DMS114 treated with DMSO at 0.1 percent for 48 hours (cell line): ENCODE measurements around the gene JPH2.

Source experiments
- DNase-seq: peaks from one replicate; lab custom pipeline; 2025; ENCODE audit not compliant: unreplicated experiment; lab: John Stamatoyannopoulos, UW

The JPH2 gene

DNA sequence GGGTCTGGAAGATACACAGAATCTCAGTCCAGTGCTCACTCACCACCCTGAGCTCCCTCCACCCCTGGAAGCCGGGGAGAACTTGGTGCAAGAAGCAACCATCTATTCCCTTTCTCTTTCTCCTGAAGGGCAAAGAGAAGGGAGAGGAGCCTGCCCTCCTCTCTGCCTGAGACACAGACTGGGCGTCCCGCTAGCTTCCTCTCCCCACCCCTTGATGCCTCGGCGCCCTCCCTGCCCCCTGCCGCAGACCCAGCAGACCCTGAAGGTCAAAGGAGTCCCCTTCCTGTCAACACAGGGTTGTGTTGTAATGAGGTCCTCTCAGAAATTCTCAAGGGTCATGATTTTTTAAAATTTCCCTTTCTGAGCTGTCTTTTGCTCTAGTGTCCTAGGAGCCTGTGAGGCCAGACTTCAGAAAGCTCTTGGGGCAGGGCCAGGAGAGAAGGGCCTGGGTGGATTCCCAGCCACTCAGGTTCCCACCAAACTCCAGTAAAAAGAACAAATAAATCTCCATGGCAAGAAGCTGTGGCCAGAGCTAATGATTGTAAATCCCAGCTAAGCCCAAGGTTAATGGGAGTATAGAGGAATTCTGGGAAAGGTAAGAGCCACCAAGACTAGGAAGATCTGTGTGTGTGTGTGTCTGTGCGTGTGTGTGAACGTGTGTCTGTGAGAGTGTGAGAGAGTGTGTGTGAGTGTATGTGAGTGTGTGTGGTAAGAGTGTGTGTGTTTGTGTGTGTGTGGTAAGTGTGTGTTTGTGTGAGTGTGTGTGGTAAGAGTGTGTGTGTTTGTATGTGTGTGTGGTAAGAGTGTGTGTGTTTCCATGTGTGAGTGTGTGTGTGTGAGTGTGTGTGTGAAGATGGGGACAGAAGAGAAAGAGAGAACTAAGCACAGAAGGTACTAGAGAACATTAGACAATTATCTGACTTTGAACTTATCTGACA, 1.1 kb upstream of the JPH2 start:
- no peak for DNase-seq

DNA sequence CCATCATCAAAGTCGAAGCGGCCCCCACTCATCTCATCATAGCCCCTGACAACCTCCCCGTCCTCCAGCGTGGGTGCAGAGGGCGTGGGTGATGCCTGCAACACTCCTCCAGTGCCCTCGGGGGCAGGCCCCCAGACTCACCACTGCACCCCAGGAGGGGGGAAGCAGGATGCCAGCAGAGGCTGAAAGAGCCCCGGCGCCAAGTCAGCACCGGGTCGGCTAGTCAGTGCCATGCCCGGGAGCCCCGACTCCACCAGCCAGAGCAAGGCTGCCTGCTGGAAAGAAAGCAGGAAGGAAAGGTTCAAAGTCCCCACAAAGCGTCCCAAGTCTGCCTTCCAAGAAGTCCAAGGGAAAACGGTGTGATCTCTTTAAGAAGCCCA, 324 bp downstream of the JPH2 start:
- no peak for DNase-seq

DNA sequence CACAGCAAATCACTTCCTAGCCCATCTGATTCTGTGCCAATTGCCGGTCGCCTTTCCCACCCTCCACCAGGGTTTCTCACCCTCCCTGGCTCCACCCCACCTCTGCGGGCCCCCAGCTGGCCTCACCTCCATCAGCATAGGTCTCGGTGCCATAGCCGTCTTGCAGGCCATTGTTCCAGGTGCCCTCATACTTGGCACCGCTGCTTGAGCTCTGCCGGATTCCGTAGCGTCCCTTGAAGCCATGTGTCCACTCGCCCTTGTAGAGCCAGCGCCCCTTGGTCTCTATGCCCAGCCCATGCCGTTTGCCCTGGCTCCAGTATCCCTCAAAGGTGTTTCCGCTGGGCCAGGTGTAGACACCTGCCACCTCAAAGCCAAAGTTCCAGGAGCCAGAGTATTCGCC, 787 bp downstream of the JPH2 start:
- no peak for DNase-seq

DNA sequence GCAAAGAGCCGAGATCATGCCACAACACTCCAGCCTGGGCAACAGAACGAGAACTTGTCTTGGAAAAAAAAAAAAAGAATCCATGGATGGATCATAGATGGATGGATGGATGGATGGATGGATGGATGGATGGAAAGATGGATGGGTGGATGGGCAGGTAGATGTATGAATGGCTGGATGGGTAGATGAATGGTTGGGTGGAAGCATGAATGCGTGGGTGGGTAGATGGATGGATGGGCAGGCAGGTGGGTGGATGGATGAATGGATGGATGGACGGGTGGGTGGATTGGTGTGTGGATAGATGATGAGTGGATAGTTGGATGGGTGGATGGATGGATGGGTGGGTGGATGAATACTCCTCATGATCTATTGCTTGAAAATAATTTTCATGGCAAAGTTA, 1.4 kb downstream of the JPH2 start:
- DNase-seq, result no peak

DNA sequence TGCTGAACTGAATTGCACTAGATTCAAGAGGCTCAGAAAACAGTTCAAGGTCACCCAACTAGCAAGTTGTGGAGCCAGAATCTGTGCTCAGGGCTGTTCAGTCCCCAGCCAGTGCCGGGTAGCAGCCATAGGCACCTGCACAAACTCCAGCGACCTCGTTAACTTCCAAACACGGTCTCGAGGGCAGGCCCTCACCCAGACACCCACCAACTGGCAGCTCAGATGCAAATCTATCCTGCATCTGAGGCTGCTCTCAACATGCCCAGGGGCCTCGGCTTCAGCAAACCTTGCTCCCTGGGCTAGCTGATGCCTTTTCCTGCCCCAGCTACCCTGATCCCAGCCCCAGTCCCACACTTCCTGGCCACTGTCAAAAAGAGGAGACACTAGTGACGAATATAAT, 3.7 kb downstream of the JPH2 start:
- DNase-seq, result no peak

DNA sequence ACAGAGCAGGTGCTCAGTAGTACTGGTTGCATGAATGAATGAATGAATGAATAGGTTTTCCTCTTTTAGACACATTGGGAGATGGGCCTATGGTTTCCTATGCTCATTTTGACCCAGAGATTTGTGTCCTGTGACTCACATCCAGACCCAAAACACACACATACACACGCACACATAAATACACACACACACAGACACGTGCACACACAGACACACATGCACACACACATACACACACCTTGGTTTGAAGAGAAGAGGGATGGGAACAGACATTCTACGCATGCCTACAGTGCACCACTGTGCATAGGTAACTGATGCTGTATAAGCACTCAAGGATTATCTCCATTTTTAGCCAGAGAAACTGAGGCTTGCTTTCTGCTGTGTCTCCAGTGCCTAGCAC, 4.1 kb downstream of the JPH2 start:
- no peak for DNase-seq

DNA sequence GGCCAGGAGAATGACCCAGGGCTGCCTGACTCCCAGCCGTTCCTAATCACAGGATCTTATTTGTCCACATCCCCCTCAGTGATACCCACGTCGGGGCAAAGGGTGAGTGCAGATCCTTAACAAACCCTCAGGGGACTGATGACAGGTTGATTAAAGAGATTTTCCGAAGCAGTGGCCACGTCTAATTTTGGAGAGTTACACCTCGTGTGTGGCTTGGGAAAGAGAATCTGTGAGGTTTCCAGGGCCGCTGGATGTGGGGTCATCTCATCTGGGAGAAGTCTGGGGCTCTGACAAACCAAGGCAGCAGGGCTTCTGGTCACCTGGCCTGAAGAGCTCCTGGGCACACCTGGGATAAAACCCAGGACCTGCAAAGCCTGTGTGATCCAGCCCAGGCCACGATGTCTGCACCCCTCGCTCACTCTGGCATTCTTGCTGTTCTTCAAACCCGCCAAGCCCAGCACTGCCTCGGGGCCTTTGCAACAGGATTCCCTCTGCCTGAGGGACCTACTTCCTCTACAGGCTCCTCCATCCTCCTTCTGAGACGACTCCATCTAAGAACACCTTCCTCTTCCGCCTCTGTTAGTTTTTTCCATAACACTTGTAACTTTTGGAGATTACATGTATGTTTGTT, 4.7 kb downstream of the JPH2 start:
- DNase-seq, result no peak

DNA sequence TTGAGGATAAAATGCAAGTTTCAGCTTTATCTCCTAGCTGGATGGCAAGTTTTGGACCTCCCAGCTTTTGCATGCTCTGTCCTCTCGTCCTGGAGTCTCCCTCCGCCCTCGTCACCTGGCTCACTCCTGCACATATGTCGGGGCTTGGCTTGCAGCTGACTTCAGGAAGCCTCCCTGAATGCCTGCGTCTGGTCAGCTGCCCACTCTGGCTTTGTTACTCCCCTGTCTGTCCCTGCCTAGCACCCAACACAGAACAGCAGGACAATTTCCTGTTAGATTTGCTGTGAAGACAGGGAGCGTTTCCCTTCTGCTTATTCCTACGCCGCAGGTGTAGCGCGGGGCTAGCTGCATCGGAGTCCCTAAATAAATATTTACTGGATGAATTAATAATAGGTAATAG, 5.4 kb downstream of the JPH2 start:
- DNase-seq, result no peak

DNA sequence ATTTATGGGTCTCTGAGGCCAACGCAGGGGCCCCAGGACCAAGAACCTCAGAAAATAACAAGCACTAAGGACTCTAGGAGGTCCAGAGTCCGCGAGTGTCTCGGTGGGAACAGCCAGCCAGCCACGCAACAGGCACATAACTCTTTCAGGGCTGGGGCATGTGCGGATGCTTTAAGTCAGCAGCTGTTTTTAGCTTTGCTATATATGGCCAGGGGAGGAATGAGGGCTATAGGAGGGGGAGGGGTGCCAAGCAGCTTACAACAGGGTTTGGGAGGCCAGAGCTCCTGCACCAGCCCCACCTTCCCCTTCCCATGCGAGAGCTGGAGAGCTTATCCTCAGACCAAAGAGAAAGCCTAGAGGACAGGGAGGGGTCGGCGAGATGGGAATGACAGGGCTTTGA, 6.2 kb downstream of the JPH2 start:
- no peak for DNase-seq

DNA sequence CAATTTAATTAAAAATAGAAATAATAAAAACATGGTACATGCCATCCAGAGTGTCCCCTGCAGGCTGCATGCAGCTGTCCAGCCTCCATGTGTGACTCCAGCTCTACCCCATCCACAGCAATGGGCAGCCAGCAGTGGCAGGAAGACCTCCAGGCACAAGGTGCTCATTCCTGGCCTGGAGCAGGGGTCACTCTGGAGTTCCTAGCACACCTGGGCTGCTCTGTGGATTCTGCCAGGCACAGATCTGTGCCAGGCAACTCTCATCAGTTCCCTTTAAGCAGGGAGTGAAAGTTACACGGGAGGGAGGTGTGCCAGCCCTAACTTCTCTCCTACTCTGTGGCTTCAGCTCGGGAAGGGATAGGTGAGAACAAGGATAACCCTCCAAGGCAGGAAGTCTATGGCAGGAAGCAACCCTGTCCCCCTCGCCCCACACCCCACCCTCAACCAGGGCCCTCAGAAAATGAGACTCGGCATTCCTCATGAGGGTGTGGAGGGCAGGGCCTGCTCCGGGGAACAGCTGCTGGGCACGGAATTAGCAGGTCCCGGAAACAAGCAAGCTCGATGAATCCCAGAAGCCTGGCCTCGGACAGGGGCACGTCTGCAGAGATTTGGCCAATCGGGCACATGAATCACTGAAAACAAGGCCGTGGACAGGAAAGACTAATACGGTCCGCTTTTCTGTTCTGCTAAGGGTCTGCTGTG, 10.0 kb downstream of the JPH2 start:
- no peak for DNase-seq

DNA sequence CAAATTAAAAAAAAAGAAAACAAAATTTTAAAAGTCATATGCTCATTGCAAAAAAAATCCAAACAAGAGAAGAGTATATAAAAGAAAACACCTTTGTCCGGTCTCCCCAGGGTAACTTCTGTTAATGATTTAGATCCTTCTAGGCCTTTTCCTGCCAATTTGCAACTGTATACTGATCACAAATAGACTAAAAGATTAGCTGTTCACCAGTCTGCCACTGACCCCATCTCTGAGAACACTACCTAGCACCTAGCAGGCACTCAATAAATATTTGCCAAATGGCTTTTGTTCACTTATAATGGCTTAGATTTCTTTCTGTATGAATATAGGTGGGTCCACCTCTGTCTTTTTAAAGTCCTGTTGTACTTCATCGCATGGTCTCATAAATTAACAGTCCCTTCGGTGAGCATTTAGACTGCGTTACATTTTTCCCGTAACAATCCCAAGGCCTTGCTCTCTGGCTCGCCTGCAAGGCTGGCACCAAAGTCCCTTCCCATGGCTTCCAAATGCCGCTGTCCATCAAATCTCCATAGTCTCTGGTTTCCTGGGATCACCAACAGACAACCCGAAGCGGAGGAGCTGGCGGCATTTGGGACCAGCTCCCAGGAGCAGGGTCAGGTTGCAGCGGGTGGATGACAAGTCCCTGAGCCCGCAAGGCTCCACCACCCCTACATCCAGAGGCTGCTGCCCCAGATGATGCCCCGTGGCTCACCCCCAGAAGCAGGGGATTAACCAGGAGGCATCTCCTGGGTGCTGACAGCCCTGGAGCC, 11.8 kb downstream of the JPH2 start:
- no peak for DNase-seq

DNA sequence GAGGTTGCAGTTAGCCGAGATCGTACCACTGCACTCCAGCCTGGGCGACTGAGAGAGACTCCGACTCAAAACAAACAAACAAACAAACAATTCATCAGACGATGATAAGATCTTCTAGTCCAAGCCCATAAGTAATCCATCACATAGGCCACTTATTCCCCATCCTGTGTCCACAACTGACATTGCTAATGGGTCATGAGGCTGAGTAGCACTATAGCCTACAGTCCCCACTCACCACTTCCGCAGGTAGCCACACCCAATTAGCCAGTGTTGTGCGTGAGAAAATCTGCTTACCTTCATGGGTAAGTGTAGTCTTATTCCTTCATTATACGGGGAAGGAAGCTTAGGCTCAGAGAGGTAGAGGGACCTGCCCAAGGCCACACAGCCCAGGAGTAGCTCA, 13.1 kb downstream of the JPH2 start:
- no peak for DNase-seq

DNA sequence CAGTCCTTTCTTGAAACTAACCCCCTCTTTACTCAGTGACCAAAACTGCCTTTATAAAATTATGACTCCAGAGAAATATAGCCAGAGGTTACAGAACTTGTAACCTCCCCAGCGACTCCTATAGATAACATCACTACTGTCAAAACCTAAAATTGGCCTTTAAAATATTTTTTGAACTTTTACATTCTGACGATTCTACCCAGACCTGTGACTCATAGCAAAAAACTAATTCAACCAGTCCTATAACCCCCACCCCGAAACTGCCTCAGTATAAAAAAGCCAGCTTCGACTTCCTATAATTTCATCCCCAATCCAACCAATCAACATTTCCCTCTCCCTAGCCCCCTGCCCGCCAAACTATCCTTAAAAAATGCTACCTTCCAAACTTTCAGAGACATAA, 13.9 kb downstream of the JPH2 start:
- no peak for DNase-seq

DNA sequence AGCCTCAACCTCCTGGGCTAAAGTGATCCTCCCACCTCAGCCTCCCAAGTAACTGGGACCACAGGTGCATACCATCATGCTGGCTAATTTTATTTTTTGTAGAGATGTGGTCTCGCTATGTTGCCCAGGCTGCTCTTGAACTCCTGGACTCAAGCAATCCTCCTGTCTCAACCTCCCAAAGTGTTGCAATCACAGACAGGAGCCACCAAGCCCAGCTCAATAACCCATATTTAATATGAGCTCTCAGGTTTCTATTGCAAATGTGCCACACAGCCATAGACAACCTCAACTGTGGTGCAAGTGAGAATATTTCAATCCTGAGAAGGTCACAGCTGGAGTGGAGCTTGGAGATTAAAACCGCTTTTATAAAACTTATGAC, 14.4 kb downstream of the JPH2 start:
- no peak for DNase-seq

DNA sequence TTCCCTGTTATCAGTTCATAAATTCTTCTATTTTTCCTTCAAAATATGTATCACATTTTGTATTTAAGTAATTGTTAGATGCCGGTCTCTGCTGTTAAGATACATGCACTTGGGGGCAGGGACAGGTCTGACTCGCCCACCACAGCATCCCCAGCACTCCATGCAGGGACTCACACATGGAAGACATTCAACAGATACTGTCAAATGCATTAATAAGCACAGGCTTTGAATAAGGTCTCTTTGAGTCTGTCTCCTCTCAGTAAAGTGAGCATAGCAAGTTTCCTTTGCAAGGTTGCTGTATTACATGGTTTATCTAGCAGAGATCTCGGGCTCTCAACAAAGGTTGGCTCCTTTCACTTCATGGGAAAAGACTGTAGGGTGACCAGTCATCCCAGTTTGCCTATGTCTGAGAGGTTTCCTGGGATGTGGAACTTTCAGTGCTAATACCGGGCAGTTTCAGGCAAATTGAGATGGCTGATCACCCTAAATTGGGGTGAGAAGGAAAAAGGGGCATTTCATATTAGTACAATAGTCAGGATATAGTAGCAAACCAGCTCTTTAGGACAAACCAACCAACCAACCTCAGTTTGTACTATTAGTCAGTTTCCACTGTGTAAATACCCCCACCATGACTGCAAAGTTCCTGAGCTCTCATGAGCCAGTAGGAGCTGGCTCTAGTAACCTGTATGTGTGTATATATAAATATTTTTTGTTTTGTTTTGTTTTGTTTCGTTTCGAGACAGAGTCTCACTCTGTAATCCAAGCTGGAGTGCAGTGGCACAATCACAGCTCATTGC, 15.0 kb downstream of the JPH2 start:
- DNase-seq, result no peak

DNA sequence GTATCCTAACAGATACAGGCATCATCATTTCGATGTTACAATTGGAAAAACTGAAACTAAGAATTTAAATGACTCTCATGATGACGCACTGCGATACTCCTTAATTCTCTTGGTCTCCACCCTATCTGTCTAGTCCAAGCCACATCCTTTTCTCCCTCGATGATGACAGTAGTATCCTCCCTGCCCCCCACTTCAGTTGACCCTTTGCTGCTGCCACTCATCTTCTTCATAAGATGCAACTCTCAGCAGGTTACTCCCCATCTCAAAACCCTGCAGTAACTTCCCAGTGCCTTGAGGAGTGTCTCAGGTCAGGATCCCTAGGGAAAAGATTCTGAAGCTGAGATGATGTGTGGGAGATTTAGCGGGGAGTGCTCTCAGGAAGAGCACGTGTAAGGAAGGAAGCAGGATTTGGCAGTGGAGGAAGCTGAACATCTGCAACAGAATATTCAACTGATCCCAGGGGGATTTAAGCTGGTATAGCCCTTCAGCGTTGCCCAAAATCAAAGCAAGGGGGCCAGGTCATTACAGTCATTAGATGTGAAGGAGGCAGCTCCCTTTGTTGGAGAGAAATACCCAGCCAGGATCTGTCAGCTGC, 16.1 kb downstream of the JPH2 start:
- DNase-seq, result no peak

DNA sequence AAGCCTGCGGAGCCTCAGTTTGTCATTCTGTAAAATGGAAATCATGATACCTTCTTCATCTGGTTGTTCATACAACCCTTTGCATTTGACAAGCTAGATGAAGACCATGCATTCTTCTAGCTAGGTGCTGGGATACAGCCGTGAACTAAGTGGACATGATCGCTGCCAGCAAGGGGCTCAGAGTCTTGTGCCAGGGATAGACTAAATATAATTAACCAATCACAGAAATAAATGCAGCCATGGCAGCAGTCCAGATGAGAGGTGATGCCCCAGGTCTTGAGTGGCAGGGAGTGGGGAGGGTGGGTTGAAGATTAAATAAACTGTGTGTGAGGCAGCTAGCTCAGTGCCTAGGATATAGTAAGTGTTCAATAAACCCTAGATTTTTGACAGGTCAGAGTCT, 19.3 kb downstream of the JPH2 start:
- no peak for DNase-seq

DNA sequence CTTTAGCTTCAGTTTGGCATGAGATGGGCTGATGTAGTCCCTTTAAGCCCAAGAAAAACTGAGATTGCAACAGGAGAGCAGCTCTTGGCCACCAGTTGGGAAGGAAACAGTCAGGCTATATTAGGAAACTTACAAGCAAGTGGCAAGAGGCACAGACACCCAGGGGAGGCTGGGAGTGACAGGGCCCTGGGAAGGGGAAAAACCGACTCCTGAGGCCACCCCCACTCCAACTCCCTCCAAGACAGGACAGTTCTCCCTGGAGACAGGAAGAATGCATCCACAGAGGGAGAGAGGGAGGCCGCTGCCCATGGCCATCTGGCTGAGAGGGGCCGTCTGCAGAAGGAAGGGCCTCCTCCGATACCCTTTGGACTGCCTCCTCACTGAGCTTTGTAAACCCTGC, 20.5 kb downstream of the JPH2 start:
- DNase-seq, result no peak

DNA sequence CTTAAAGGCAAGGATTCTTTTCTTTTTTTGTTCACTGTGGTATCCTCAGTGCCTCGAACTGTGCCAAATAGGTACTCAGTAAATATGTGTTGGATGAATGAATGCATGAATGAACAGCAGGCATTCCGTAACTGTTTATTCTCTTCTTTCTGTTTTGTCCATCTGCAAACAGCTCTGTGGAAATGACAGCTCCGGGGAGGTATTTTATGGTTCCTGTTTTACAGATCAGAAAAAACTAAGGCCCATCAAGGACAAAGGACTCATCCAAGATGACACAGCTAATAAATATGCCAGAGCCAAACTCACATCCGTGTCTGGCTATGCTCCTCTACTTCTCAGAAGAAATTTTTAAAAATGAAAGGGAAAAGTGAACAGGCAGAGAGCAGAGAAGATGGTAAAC, 21.0 kb downstream of the JPH2 start:
- DNase-seq, result no peak

DNA sequence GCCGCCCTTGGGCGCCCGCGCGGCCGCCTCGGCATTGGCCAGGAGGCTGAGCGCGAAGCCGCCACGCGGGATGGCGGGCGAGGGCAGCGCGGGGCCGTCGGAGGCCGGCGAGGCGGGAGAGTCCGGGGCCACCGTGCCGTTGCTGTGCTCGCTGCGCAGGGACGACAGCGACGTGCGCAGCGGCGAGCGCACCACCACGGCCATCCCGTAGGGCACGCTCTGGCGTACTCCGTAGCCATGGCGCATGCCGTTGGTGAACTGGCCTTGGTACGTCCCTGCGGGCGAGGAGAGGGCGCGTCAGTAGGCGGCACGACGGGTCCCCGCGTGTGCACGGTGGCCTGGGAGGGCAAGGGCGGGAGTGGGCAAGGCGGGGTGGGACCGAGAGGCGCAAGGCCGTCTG, 26.9 kb downstream of the JPH2 start:
- no peak for DNase-seq
